OCI-LY7 (cell line): ENCODE measurements around the gene PIK3R1.

Experiments
- CTCF ChIP-seq: fragments of 200-600 bp; sonication (generic); conservative IDR thresholded peaks from 2 replicates; pipeline ENCODE4 v1.5.1; 2014; ENCODE audit warnings: mild to moderate bottlenecking, antibody characterized with exemption, low read length, moderate library complexity, mixed read lengths
- EZH2phosphoT487 ChIP-seq: fragments of 200-600 bp; sonication (generic); IDR thresholded peaks from 2 replicates; pipeline ENCODE4 v1.6.1; 2018; ENCODE audit warnings: low read depth, borderline replicate concordance, mild to moderate bottlenecking, mixed run types, antibody characterized with exemption, low read length, moderate library complexity, mixed read lengths

GRCh38 chr5:68316469-68316868 lies 100.9 kb downstream of the PIK3R1 start:
- TF ChIP-seq CTCF: no peak
- no peak for TF ChIP-seq EZH2phosphoT487
